GM12878 (cell line): Measurements from ENCODE around the gene BMAL1. TPM values are rescaled to one million over a fixed set of nuclear protein-coding genes. Genes with fewer than 3 reads are reported as not detected.

Source experiments
- ATAC-seq: fragments of 200-7000 bp; cut with Tn5 transposase; 3 replicates; pipeline ENCODE4 v1.9.1; 2020; ENCODE audit warnings: mild to moderate bottlenecking, moderate library complexity
- BruUV-seq: library from RNA; stranded (reverse); fragments of 400-500 nt; replicated peaks from 2 replicates; lab custom pipeline; 2021; lab: Mats Ljungman, UMichigan
- CTCF ChIA-PET: fragments of 300-600 bp; sonication (Branson Sonifier 250); formaldehyde crosslinking; extraction: SDS; loops from one replicate; lab custom pipeline; 2021; ENCODE audit warnings: inconsistent platforms; lab: Yijun Ruan, JAX
- POLR2A ChIA-PET: fragments of 350-600 bp; formaldehyde crosslinking; extraction: SDS; loops from one replicate; lab custom pipeline; 2021; ENCODE audit warnings: inconsistent platforms; lab: Charles Lee
- RAD21 ChIA-PET: fragments of 300-600 bp; sonication (Branson Sonifier 250); formaldehyde crosslinking; loops from one replicate; lab custom pipeline; 2023; ENCODE audit warnings: antibody characterized with exemption; ENCODE audit not compliant: unreplicated experiment; lab: Charles Lee
- SMC1A ChIA-PET: fragments of 300-600 bp; sonication (Branson Sonifier 250); formaldehyde crosslinking; loops from one replicate; lab custom pipeline; 2023; ENCODE audit not compliant: unreplicated experiment, uncharacterized antibody; lab: Charles Lee
- DNase-seq: peaks from one replicate; pipeline ENCODE4 v3.0.0-alpha.2; 2011; ENCODE audit warnings: low read depth, low spot score
- FAIRE-seq: peaks from 3 replicates; lab custom pipeline; 2011; peaks lifted over from hg19 to GRCh38; lab: Jason Lieb, UNC
- H2AFZ ChIP-seq: 2 replicates; pipeline ENCODE4 v1.6.0; 2011; ENCODE audit warnings: low read depth, low read length, control low read depth; ENCODE audit not compliant: control insufficient read depth
- H3K27ac ChIP-seq: 2 replicates; pipeline ENCODE4 v1.5.1; 2011; ENCODE audit warnings: control low read depth; ENCODE audit not compliant: control insufficient read depth, insufficient read depth
- H3K27me3 ChIP-seq, 2 experiments: replicated peaks in 1 of 2; 2 replicates each; pipeline versions ENCODE4 v1.6.0 to v1.6.1; 2011; ENCODE audit warnings: low read length in 1 of 2; ENCODE audit not compliant: control insufficient read depth in 2 of 2, insufficient read depth in 2 of 2
- H3K36me3 ChIP-seq, 2 experiments: 2 replicates each; pipeline ENCODE4 v1.5.1; 2011; ENCODE audit warnings: low read length in 1 of 2; ENCODE audit not compliant: control insufficient read depth in 2 of 2, insufficient read depth in 2 of 2
- H3K4me1 ChIP-seq: 2 replicates; pipeline ENCODE4 v1.6.1; 2011; ENCODE audit warnings: mild to moderate bottlenecking, low read length, moderate library complexity, mixed read lengths; ENCODE audit not compliant: control insufficient read depth, insufficient read depth
- H3K4me2 ChIP-seq: 2 replicates; pipeline ENCODE4 v1.6.0; 2011; ENCODE audit warnings: control low read depth; ENCODE audit not compliant: control insufficient read depth, insufficient read depth
- H3K4me3 ChIP-seq: fragments of 200-600 bp; sonication (generic); 2 replicates; pipeline ENCODE4 v1.5.1; 2016
- H3K79me2 ChIP-seq: 2 replicates; pipeline ENCODE4 v1.6.0; 2011; ENCODE audit warnings: low read length; ENCODE audit not compliant: control insufficient read depth, insufficient read depth
- H3K9ac ChIP-seq: 2 replicates; pipeline ENCODE4 v1.8.0; 2011; ENCODE audit warnings: low read length, control low read depth, mixed read lengths; ENCODE audit not compliant: control insufficient read depth, insufficient read depth
- H3K9me3 ChIP-seq: replicated peaks from 3 replicates; pipeline ENCODE4 v1.5.1; 2011; ENCODE audit warnings: mild to moderate bottlenecking, low read length; ENCODE audit not compliant: control insufficient read depth, insufficient read depth
- H4K20me1 ChIP-seq: 2 replicates; pipeline ENCODE4 v1.6.0; 2011; ENCODE audit not compliant: control insufficient read depth, insufficient read depth
- BCL3 ChIP-seq: IDR thresholded peaks from 2 replicates; pipeline ENCODE4 v1.6.1; 2011; ENCODE audit warnings: borderline replicate concordance, low read depth, mild to moderate bottlenecking, moderate library complexity, low read length; ENCODE audit not compliant: insufficient read depth, poor library complexity, severe bottlenecking
- CBFB ChIP-seq: IDR thresholded peaks from 2 replicates; pipeline ENCODE4 v1.6.1; 2016; ENCODE audit warnings: antibody characterized with exemption, low read depth
- E4F1 ChIP-seq: fragments of 450-650 bp; IDR thresholded peaks from 2 replicates; pipeline ENCODE4 v1.6.1; 2018; ENCODE audit warnings: borderline replicate concordance, mild to moderate bottlenecking; ENCODE audit not compliant: partially characterized antibody
- HSF1 ChIP-seq: fragments of 150-350 bp; IDR thresholded peaks from 2 replicates; pipeline ENCODE4 v1.6.1; 2014; ENCODE audit warnings: mild to moderate bottlenecking, low read depth, low read length
- IRF5 ChIP-seq: fragments of 450-650 bp; IDR thresholded peaks from 2 replicates; pipeline ENCODE4 v1.6.1; 2017; ENCODE audit warnings: borderline replicate concordance
- MEF2B ChIP-seq: fragments of 450-650 bp; IDR thresholded peaks from 2 replicates; pipeline ENCODE4 v1.6.1; 2018; ENCODE audit warnings: mild to moderate bottlenecking, moderate library complexity; ENCODE audit not compliant: partially characterized antibody, poor library complexity, severe bottlenecking
- MXI1 ChIP-seq: fragments of 150-350 bp; IDR thresholded peaks from 2 replicates; pipeline ENCODE4 v1.6.1; 2011; ENCODE audit warnings: low read depth, mild to moderate bottlenecking, inconsistent platforms, low read length, improper control_type of control experiment
- SRF ChIP-seq, 2 experiments: IDR thresholded peaks; 2 replicates each; pipeline ENCODE4 v1.6.1; 2011; ENCODE audit warnings: low read depth in 2 of 2, low read length in 2 of 2, mild to moderate bottlenecking in 1 of 2, moderate library complexity in 1 of 2
- TBL1XR1 ChIP-seq: IDR thresholded peaks from 2 replicates; pipeline ENCODE4 v1.6.1; 2012; ENCODE audit warnings: low read depth, low read length, improper control_type of control experiment
- ZBTB40 ChIP-seq: fragments of 450-650 bp; IDR thresholded peaks from 2 replicates; pipeline ENCODE4 v1.6.1; 2016; ENCODE audit warnings: mild to moderate bottlenecking, moderate library complexity, borderline replicate concordance
- ZNF24 ChIP-seq: fragments of 450-650 bp; IDR thresholded peaks from 2 replicates; pipeline ENCODE4 v1.6.1; 2017; ENCODE audit warnings: antibody characterized with exemption, mild to moderate bottlenecking
- ZNF622 ChIP-seq: fragments of 450-650 bp; IDR thresholded peaks from 2 replicates; pipeline ENCODE4 v1.6.1; 2017; ENCODE audit warnings: mild to moderate bottlenecking, inconsistent platforms
- WGBS: methylation state at CpG from one replicate; pipeline ENCODE4 v1.1.6; 2016; ENCODE audit warnings: low lambda C conversion rate; ENCODE audit not compliant: insufficient replicate concordance, insufficient coverage; ENCODE audit errors: missing lambda C conversion rate; 5-methylcytosine and 5-hydroxymethylcytosine counted together
- in situ Hi-C: fragments of 300-500 bp; cut with MboI; formaldehyde crosslinking; loops from 9 replicates; pipeline ENCODE4 v1.14.3; 2018; ENCODE audit warnings: mixed read lengths
- intact Hi-C: fragments of 100-400 bp; cut with micrococcal nuclease; formaldehyde crosslinking; loops from one replicate; pipeline ENCODE4 v1.14.2; 2022; ENCODE audit not compliant: unreplicated experiment
- polyA plus RNA-seq, 11 experiments: library from polyadenylated mRNA; depleted of rRNA in 4 of 11; unstranded in 6 of 11; stranded (reverse) in 5 of 11; fragments of >200 nt; fragmentation: Nextera tagmentation in 4 of 11; fragmentation: Illumina TruSeq in 1 of 11; extraction: Ambion mirVana in 4 of 11; extraction: Trizol in 1 of 11; gene quantifications; 1 replicate in 1 of 11; 2 replicates in 10 of 11; pipeline versions ENCODE4 v1.2.1 to v1.2.3, GENCODE V29; 2011 to 2016; ENCODE audit warnings: inconsistent platforms in 2 of 11, missing spikeins in 2 of 11, low read depth in 1 of 11
- total RNA-seq, 4 experiments: library from RNA; depleted of rRNA in 3 of 4; stranded (reverse); fragments of >200 nt in 3 of 4; fragmentation: Illumina TruSeq in 1 of 4; extraction: Trizol in 1 of 4; gene quantifications; 2 replicates each; pipeline versions ENCODE4 v1.2.1 to v1.2.3, GENCODE V29; 2013 to 2021

The BMAL1 gene
- total and polyA plus RNA-seq, 10 of the 15 experiments (the other 5 are each of a cell fraction or from before 2014, with no cell fraction given): 3.5 to 40.6 (median 13.6) TPM

GRCh38 chr11:13259374-13259773 lies 18.2 kb upstream of the BMAL1 start:
- no peaks in the 10 kb centered on the region for H3K4me1 ChIP-seq
- no peak overlapping the region for H3K27ac ChIP-seq
- DNase-seq (no peak), ATAC-seq (no peak), FAIRE-seq (no peak)
- POLR2A ChIA-PET: no interaction called here
- in situ Hi-C loops: no loop called here
- no peak overlapping the region for H3K9ac ChIP-seq
- no peak overlapping the region for H3K4me3 ChIP-seq
- BruUV-seq: no TSS peak
- H3K4me2 ChIP-seq: no peak overlapping the region
- intact Hi-C loops: no loop called here
- no peaks in the 10 kb centered on the region for H3K36me3 ChIP-seq
- H3K79me2 ChIP-seq: no peaks in the 10 kb centered on the region
- RAD21 ChIA-PET: no interaction called here
- H3K27me3 ChIP-seq: peaks cover 0 to 3% of the 10 kb centered on the region in 2 experiments; a peak in 1 of 4 replicates
- no peaks in the 10 kb centered on the region; the same call in 1 of the 2 replicates for H4K20me1 ChIP-seq
- SMC1A ChIA-PET: interaction anchor here (0.6 to 3.7 kb wide), 6 partner anchors 11 to 202 kb away, joined by 3 to 19 read pairs (median 4); no protein-coding TSS in a partner anchor
- H3K9me3 ChIP-seq: no peaks in the 10 kb centered on the region
- CTCF ChIA-PET: interaction anchor here (1.0 to 1.4 kb wide), 3 partner anchors 14 to 84 kb away, joined by 3 to 4 read pairs (median 3); no protein-coding TSS in a partner anchor
- 71% methylated on average over 4 of the region's 4 CpGs for WGBS
- no peak overlapping the region for H2AFZ ChIP-seq
- TF ChIP-seq ZBTB40 (no peak), IRF5 (no peak), ZNF24 (no peak), MXI1 (no peak), BCL3 (no peak), TBL1XR1 (no peak), E4F1 (no peak), HSF1 (no peak), SRF (IDR thresholded peaks at IDR 0.05; ENCODE audit: low read depth in 2 of 2, low read length in 2 of 2) (no peak), CBFB (no peak), ZNF622 (no peak), MEF2B (no peak)
